PC-3 (cell line): ENCODE measurements around the gene ARAP3. TPM values are rescaled to one million over a fixed set of nuclear protein-coding genes. Genes with fewer than 3 reads are reported as not detected.
A peak's percentile ranks its signal among the peaks of the same experiment; 100 is the strongest.

Experiments
- ATAC-seq: fragments of 200-7000 bp; cut with Tn5 transposase; 2 replicates; pipeline ENCODE4 v1.9.1; 2020; ENCODE audit warnings: mild to moderate bottlenecking, moderate library complexity
- BruUV-seq: library from RNA; stranded (reverse); fragments of 400-500 nt; replicated peaks from 2 replicates; lab custom pipeline; 2021; lab: Mats Ljungman, UMichigan
- CTCF ChIA-PET: fragments of 300-600 bp; sonication (Branson Sonifier 250); formaldehyde crosslinking; loops from one replicate; lab custom pipeline; 2022; ENCODE audit warnings: antibody characterized with exemption; lab: Charles Lee
- POLR2A ChIA-PET: fragments of 300-600 bp; sonication (Branson Sonifier 250); formaldehyde crosslinking; loops from one replicate; lab custom pipeline; 2022; ENCODE audit warnings: antibody characterized with exemption; ENCODE audit not compliant: unreplicated experiment; lab: Charles Lee
- DNase-seq: peaks from one replicate; pipeline ENCODE4 v3.0.0-alpha.2; 2015
- H2AFZ ChIP-seq: fragments of 300-600 bp; sonication (generic); 2 replicates; pipeline ENCODE4 v1.6.0; 2016; ENCODE audit warnings: antibody characterized with exemption, low read length
- H3F3A ChIP-seq: fragments of 300-600 bp; sonication (generic); one replicate; pipeline ENCODE4 v1.6.0; 2017; ENCODE audit warnings: antibody characterized with exemption, low read length, control low read depth, mild to moderate bottlenecking; ENCODE audit not compliant: unreplicated experiment
- H3K27ac ChIP-seq: fragments of 300-600 bp; sonication (generic); 2 replicates; pipeline ENCODE4 v1.5.1; 2016; ENCODE audit warnings: mild to moderate bottlenecking, low read length
- H3K27me3 ChIP-seq: fragments of 300-600 bp; sonication (generic); 2 replicates; pipeline ENCODE4 v1.6.1; 2016; ENCODE audit warnings: low read length, mixed read lengths
- H3K36me3 ChIP-seq: fragments of 300-600 bp; sonication (generic); 2 replicates; pipeline ENCODE4 v1.6.1; 2016; ENCODE audit warnings: low read depth, mixed run types, low read length, mixed read lengths
- H3K4me1 ChIP-seq: fragments of 300-600 bp; sonication (generic); 2 replicates; pipeline ENCODE4 v1.5.1; 2016; ENCODE audit warnings: low read length; ENCODE audit not compliant: insufficient read depth
- H3K4me2 ChIP-seq: fragments of 300-600 bp; sonication (generic); 2 replicates; pipeline ENCODE4 v1.6.0; 2016; ENCODE audit warnings: low read length
- H3K4me3 ChIP-seq: fragments of 300-600 bp; sonication (generic); 2 replicates; pipeline ENCODE4 v1.5.1; 2016; ENCODE audit warnings: mild to moderate bottlenecking, low read length, mixed read lengths
- H3K79me2 ChIP-seq: fragments of 300-600 bp; sonication (generic); 2 replicates; pipeline ENCODE4 v1.6.1; 2017; ENCODE audit warnings: low read length, mixed read lengths
- H3K9ac ChIP-seq: fragments of 300-600 bp; sonication (generic); 2 replicates; pipeline ENCODE4 v1.6.0; 2016; ENCODE audit warnings: mild to moderate bottlenecking, low read length
- H3K9me2 ChIP-seq: fragments of 300-600 bp; sonication (generic); replicated peaks from 2 replicates; pipeline ENCODE4 v1.6.1; 2016; ENCODE audit warnings: mixed run types, low read length, mixed read lengths
- H3K9me3 ChIP-seq: fragments of 300-600 bp; sonication (generic); 2 replicates; pipeline ENCODE4 v1.6.1; 2016; ENCODE audit warnings: low read length, mixed read lengths
- H4K20me1 ChIP-seq: fragments of 300-600 bp; sonication (generic); 2 replicates; pipeline ENCODE4 v1.6.1; 2016; ENCODE audit warnings: low read length, mixed read lengths
- CTCF ChIP-seq: fragments of 300-600 bp; sonication (generic); conservative IDR thresholded peaks from 2 replicates; pipeline ENCODE4 v1.5.1; 2017; ENCODE audit warnings: antibody characterized with exemption, low read depth, mild to moderate bottlenecking, low read length
- EZH2 ChIP-seq: fragments of 300-600 bp; sonication (generic); IDR thresholded peaks from one replicate; pipeline ENCODE4 v1.6.1; 2017; ENCODE audit warnings: antibody characterized with exemption, mild to moderate bottlenecking, low read length; ENCODE audit not compliant: unreplicated experiment
- EZH2phosphoT487 ChIP-seq: fragments of 300-600 bp; sonication (generic); IDR thresholded peaks from 2 replicates; pipeline ENCODE4 v1.6.1; 2018; ENCODE audit warnings: mild to moderate bottlenecking, antibody characterized with exemption, low read length, borderline replicate concordance
- intact Hi-C: fragments of 100-400 bp; cut with micrococcal nuclease; formaldehyde crosslinking; loops from 2 replicates; pipeline ENCODE4 v1.9.0; 2023
- total RNA-seq: library from RNA; depleted of rRNA; stranded (reverse); fragments of >200 nt; gene quantifications from 2 replicates; pipeline ENCODE4 v1.2.3, GENCODE V29; 2014

Gene ARAP3
- total RNA-seq, 1 experiment from 2014 or later: 7.1 TPM

GRCh38 chr5:141623186-141623585 lies 58.8 kb downstream of the ARAP3 start:
- Histone ChIP-seq H3K9ac (no peak overlapping the region), H3K36me3 (peaks cover 7% of the 10 kb centered on the region; the same call in 1 of the 2 replicates), H3K9me3 (no peaks in the 10 kb centered on the region), H3K27ac (no peak overlapping the region), H3K4me3 (no peak overlapping the region), H3K79me2 (peaks cover 5% of the 10 kb centered on the region), H3K9me2 (no peaks in the 10 kb centered on the region), H3K4me2 (no peak overlapping the region), H3F3A (no peaks in the 10 kb centered on the region), H3K27me3 (no peaks in the 10 kb centered on the region), H2AFZ (no peak overlapping the region), H4K20me1 (no peaks in the 10 kb centered on the region), H3K4me1 (no peaks in the 10 kb centered on the region)
- CTCF ChIA-PET: no interaction called here
- DNase-seq (no peak), ATAC-seq (no peak)
- POLR2A ChIA-PET: no interaction called here
- no TSS peak for BruUV-seq
- TF ChIP-seq EZH2phosphoT487: no peak
- TF ChIP-seq EZH2: no peak
- TF ChIP-seq CTCF: no peak
- intact Hi-C loops: no loop called here

GRCh38 chr5:141618804-141619554 lies 63.1 kb downstream of the ARAP3 start, which contains the start of gene DIAPH1:
TSS of gene DIAPH1 (minus strand) at chr5:141619000. CDS start at chr5:141618914, 86 bp downstream.
- Histone ChIP-seq H4K20me1 (peaks cover 29% of the 10 kb centered on the region), H3K4me2 (peak within 1 kb of the TSS; percentile 93), H3K9ac (peak within 1 kb of the TSS; percentile 98), H3K27me3 (no peaks in the 10 kb centered on the region), H3K9me2 (no peaks in the 10 kb centered on the region), H3K36me3 (peaks cover 7% of the 10 kb centered on the region; the same call in 1 of the 2 replicates), H3K9me3 (no peaks in the 10 kb centered on the region), H2AFZ (peak within 1 kb of the TSS; percentile 89), H3F3A (no peaks in the 10 kb centered on the region), H3K79me2 (peaks cover 47% of the 10 kb centered on the region), H3K4me1 (peaks cover 17% of the 10 kb centered on the region; the same call in 1 of the 2 replicates), H3K27ac (peak within 1 kb of the TSS; percentile 86), H3K4me3 (peak within 1 kb of the TSS; percentile 95)
- ChIA-PET POLR2A (interaction anchor here (0.5 to 0.9 kb wide), 2 partner anchors 18 to 1072 kb away, joined by 3 to 4 read pairs; partner anchors contain the start of genes EIF4EBP3, HDAC3 and RELL2), CTCF (interaction anchor here (0.5 to 2.3 kb wide), 6 partner anchors 15 to 81 kb away, joined by 3 to 96 read pairs (median 5); partner anchors contain the start of genes HDAC3 and RELL2)
- no TSS peak for BruUV-seq
- ATAC-seq (peak; percentile 88), DNase-seq (peak; percentile 92)
- no peak for TF ChIP-seq EZH2phosphoT487
- TF ChIP-seq CTCF: peak; percentile 82
- intact Hi-C loops: loop anchor here (1.0 to 2.0 kb wide), 3 partner anchors 15 to 27 kb away; partner anchors contain the start of genes HDAC3 and RELL2
